Breast epithelium (tissue), 3 donors: ENCODE measurements around the gene WWC2.

Source experiments
- POLR2A ChIP-seq: fragments of 450-650 bp; IDR thresholded peaks from one replicate; pipeline ENCODE4 v1.6.1; 2016; ENCODE audit warnings: antibody characterized with exemption, mild to moderate bottlenecking, moderate library complexity
- TF ChIP-seq, protein P1 (sequence below), 3 donors: fragments of 450-650 bp; IDR thresholded peaks; one replicate each; pipeline ENCODE4 v1.5.1; 2016 to 2017; ENCODE audit warnings: antibody characterized with exemption in 3 of 3, mild to moderate bottlenecking in 3 of 3, moderate library complexity in 3 of 3

- TF ChIP-seq, protein P1, sequence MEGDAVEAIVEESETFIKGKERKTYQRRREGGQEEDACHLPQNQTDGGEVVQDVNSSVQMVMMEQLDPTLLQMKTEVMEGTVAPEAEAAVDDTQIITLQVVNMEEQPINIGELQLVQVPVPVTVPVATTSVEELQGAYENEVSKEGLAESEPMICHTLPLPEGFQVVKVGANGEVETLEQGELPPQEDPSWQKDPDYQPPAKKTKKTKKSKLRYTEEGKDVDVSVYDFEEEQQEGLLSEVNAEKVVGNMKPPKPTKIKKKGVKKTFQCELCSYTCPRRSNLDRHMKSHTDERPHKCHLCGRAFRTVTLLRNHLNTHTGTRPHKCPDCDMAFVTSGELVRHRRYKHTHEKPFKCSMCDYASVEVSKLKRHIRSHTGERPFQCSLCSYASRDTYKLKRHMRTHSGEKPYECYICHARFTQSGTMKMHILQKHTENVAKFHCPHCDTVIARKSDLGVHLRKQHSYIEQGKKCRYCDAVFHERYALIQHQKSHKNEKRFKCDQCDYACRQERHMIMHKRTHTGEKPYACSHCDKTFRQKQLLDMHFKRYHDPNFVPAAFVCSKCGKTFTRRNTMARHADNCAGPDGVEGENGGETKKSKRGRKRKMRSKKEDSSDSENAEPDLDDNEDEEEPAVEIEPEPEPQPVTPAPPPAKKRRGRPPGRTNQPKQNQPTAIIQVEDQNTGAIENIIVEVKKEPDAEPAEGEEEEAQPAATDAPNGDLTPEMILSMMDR (IDR thresholded peaks at IDR 0.05): no peak
- TF ChIP-seq POLR2A: no peak
Measured at GRCh38 chr4:183287309-183287659, 188.2 kb downstream of the WWC2 start.
